UCSD-AML1 (cell line): ENCODE results near the gene DCAF7.

Experiments
- DNase-seq: peaks from one replicate; lab custom pipeline; 2025; ENCODE audit not compliant: unreplicated experiment; lab: John Stamatoyannopoulos, UW

Gene DCAF7

DNA sequence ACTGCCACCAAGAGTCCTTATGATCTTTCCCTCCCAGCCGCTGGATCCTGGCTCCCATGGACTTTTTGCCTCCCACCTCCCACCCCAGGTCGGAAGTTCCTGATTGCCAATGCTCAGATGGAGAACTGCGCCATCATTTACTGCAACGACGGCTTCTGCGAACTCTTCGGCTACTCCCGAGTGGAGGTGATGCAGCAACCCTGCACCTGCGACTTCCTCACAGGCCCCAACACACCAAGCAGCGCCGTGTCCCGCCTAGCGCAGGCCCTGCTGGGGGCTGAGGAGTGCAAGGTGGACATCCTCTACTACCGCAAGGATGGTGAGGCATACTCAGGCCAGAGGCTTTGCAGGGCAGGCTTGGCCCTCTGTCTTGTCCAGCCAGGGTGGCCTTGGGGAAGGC is 26.2 kb upstream of the DCAF7 start:
- no peak for DNase-seq

- DNase-seq, result no peak
Observed at GRCh38 chr17:63525190-63525946, 24.9 kb upstream of the DCAF7 start.

- DNase-seq, result no peak
Observed at GRCh38 chr17:63526861-63527260, 23.4 kb upstream of the DCAF7 start.

GRCh38 chr17:63528183-63528582 is 22.1 kb upstream of the DCAF7 start:
- DNase-seq, result no peak

DNA sequence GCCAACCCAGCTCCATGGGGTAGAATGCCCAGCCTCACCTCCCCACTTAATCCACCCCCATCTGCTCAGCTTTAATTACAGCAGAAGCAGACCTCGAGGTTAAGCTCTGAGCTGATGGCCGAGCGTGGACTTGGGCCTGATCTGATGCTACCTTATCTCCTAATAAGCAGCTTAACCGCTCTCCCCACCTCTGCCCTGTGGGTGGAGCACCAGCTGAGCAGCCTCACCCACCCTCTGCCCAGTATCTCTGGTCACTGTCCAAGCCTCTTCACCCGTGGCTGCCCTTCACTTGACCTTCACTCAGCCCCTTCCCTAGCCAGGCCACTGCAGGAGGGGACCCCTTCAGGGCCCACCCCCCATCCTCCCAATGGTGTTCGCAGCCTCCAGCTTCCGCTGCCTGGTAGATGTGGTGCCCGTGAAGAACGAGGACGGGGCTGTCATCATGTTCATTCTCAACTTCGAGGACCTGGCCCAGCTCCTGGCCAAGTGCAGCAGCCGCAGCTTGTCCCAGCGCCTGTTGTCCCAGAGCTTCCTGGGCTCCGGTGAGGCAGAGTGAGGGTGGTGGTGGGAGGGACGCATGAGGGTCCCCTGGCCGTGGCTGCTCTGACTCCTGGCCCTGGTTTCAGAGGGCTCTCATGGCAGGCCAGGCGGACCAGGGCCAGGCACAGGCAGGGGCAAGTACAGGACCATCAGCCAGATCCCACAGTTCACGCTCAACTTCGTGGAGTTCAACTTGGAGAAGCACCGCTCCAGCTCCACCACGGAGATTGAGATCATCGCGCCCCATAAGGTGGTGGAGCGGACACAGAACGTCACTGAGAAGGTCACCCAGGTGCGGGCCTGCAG is 20.3 kb upstream of the DCAF7 start:
- no peak for DNase-seq

- no peak for DNase-seq
Observed at GRCh38 chr17:63530557-63531021, 19.7 kb upstream of the DCAF7 start.

DNA sequence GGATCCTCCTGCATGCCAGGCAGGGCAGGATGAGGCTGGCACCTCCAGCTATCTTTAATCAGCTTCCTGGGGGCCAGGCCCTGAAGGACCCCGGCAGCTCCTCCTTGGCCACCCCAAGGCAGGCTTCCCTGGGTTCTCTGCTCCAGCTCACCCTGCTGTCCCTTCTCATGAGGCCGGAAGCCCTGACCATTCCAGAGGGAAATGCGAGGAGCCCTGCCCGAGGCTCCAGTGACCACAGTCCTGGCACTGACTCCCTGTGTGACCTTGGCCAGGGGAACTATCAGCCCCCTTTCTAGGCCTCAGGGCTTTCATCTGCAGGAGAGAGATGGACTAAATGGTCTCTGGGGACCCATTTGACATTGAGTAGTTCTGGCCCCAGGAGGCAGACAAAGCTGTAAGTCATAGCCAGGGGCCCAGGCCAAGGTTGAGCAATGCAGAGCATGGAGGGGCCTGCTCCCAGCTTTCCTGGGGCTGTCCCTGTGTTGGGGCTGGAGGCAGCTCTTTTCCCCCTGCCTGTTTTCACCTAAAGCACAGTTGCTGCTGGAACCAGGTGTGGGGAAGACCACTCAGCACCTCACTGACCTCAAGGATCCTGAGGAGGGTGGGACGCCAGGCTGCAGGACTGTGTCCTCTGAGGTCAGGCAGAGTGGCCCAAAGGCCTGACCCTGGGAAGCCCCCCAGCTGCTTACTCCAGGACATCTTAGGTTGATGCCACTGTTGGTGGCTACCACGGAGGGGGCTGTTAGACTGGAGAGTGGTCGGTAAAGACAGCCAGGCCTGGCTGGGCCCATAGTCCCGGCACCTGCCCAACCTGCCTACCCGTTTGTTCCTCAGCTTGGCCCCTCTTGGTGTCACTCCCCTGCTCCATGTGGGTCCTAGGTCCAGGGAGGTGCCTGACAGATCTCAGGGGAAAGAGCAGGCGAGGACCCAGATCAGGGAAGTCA is 19.0 kb upstream of the DCAF7 start:
- no peak for DNase-seq

DNA sequence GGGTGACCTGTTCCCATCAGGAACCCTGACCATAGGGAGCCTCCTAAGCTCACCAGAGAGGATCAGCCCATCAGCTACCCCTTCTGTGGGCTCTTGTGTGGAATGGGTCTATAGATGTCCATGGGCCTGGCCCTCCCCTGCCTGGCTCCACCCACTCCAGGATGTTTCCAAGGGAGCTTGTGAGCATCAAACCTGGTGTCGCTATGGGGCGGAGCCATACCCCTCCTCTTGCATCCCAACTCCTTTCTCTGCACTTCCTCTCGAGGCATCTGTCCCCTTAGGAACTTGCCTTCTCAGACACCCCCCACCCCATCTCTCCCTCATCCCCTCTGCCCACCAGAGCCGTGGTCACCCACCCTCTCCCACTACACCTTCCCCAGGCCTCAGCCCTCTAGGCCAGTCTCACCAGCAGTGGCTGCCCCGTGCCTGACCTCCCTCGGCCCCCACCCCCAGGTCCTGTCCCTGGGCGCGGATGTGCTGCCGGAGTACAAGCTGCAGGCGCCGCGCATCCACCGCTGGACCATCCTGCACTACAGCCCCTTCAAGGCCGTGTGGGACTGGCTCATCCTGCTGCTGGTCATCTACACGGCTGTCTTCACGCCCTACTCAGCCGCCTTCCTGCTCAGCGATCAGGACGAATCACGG is 16.7 kb upstream of the DCAF7 start:
- no peak for DNase-seq

GRCh38 chr17:63534078-63534570 is 16.2 kb upstream of the DCAF7 start:
- DNase-seq, result no peak

DNA sequence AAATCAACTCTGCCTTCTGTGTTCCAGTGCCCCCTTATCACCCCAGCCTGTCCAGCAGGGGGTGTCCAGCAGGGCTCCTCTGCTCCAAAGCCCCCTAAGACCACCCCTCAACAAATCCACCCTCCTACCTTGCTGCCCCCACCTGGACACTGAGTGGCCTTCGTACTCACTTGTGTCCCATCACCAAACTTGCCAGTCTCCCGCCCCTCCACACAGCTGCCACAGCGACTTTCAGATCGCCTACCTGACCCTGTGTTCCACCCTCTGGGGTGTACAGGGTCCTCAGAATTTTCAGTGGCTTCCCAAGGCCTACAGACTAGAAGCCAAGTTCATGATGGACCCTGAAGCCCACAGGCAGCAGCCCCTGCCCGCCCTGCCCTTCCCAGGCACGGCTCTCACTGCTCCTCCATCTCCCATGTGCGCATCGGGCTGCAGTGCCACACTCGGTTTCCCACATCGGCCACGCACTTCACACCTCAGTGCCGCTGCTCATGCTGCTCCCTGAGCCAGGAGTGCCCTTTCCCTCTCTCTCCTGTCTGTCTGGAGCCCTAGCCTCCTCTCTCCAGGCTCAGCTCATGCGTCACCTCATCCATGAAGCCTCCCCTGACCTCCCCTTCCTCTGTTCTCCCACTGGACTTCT is 15.3 kb upstream of the DCAF7 start:
- DNase-seq, result no peak

DNA sequence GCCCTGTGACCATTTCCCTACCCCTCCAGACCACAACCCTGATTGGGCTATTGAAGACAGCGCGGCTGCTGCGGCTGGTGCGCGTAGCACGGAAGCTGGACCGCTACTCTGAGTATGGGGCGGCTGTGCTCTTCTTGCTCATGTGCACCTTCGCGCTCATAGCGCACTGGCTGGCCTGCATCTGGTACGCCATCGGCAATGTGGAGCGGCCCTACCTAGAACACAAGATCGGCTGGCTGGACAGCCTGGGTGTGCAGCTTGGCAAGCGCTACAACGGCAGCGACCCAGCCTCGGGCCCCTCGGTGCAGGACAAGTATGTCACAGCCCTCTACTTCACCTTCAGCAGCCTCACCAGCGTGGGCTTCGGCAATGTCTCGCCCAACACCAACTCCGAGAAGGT is 14.6 kb upstream of the DCAF7 start:
- DNase-seq, result no peak

- DNase-seq, result no peak
Observed at GRCh38 chr17:63537001-63537400, 13.3 kb upstream of the DCAF7 start.

DNA sequence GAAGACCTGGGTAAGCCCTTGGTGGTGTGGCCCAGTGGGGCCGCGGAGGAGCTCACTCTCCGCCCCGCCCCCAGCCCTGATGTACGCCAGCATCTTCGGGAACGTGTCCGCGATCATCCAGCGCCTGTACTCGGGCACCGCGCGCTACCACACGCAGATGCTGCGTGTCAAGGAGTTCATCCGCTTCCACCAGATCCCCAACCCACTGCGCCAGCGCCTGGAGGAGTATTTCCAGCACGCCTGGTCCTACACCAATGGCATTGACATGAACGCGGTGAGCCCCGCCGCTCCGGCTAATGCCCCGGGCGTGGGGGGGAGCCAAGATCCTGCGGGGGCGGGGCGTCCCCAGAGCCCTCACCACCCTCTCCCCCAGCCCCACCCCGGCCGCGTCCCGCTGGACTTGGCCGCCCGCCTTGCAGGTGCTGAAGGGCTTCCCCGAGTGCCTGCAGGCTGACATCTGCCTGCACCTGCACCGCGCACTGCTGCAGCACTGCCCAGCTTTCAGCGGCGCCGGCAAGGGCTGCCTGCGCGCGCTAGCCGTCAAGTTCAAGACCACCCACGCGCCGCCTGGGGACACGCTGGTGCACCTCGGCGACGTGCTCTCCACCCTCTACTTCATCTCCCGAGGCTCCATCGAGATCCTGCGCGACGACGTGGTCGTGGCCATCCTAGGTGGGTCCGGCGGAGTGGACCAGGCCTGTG is 12.1 kb upstream of the DCAF7 start:
- DNase-seq, result no peak

- DNase-seq, result no peak
Observed at GRCh38 chr17:63538693-63539595, 11.3 kb upstream of the DCAF7 start.

DNA sequence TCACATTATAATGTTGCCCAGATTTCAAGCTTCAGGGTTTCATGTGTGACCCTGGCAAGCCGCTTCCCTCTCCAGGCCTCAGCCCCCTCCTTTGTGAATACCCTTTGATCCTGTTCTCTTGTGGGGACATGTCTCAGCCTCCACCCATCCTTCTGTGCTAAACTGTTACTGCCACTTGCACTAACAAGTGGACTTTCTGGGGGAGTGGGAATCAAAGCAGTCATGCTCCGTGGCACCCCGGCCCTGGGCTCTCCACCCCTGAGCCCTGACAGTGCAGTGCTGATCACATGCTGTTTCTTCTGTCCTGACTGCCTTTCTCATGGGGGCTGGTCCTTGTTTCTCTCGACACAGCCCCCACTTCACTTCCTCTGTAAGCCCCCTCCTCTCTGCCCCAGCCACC is 9.7 kb upstream of the DCAF7 start:
- DNase-seq, result no peak

DNA sequence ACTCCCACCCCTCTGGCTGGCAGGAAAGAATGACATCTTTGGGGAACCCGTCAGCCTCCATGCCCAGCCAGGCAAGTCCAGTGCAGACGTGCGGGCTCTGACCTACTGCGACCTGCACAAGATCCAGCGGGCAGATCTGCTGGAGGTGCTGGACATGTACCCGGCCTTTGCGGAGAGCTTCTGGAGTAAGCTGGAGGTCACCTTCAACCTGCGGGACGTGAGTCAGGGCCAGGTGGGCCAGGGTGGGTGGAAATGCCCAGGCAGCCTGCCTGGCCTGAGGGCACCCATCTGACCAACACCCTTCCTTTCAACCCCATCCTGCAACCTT is 8.1 kb upstream of the DCAF7 start:
- DNase-seq, result no peak

GRCh38 chr17:63542942-63543821 is 7.1 kb upstream of the DCAF7 start:
- no peak for DNase-seq
